SKM-1 (cell line): ENCODE results near the gene AMER1.

ENCODE experiments used
- DNase-seq: peaks from one replicate; lab custom pipeline; 2025; ENCODE audit not compliant: unreplicated experiment; lab: John Stamatoyannopoulos, UW

AMER1 gene

DNA sequence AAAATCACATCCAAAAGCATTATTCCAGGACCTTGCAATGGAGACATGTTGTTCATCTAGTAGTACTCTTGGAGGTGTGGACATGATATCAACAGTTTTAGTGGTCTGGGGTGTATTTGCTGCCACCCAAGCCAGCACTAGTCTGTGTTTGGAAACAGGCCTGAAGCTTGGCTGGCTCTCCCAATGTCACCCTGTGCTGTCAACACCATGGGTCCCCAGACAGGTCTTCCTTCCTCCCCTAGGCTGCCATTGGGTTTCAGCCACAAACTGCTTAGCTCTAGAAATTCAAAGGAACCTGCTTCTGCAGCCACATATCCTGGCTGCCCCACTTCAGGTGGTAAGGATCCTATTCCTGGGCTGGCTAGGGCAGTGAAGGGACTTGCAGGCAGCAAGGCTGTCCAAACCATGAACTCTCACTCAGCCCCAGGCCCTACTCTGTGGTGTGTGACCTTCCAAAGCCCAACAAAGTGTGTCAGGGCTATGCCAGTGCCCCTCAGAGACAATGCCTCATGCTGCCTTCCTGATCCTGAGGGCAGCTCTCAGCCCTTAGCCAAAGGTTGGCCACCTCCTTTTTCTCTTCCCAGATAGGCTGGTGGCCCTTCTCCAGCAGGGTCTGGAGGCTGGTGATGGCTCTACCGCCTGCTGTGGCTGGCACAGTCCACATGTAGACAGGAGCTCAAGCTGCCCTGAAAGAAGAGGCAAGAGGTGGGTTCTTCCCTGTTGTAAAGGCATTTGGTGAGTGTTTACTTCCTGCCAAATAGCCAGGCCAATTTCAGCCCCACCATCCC, 18.3 kb downstream of the AMER1 start:
- DNase-seq, result no peak

DNA sequence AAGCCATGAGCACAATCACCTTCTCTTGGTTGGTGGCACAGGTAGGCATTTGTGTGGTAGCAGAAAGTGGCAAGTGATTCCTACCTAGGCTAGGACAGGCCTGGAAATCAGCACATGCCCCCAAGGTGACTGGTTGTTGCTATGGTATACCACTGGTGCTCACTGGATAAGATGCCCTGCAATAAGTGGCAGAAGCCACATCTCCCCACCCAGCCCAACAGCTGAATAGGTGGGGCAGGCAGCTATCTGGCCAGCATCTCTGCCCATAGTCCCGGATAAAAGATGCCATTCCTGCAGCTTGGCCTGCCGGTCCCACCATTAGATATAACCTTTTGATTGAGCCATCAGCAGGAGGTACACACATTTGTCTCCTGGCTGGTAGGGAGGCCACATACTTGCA, 21.1 kb downstream of the AMER1 start:
- DNase-seq, result no peak

DNA sequence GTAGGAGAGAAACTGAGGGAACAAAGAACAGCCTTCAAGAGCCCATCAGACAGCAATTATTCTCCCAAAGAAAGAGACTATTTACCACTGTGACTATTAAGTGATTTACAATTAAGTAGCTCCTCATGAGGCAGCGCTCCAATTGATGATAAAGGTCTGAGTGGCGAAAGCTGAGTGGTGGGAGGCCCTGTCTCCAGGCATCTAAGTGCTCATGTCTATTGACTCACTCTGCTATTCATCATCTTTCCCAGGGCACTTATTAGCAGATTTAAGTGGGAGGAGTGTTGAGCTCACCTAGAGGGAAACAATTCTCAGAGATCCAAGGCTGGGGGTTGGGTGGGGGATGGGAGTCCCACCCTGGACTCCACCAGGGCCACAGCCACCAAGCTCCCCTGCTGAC, 23.3 kb downstream of the AMER1 start:
- no peak for DNase-seq

DNA sequence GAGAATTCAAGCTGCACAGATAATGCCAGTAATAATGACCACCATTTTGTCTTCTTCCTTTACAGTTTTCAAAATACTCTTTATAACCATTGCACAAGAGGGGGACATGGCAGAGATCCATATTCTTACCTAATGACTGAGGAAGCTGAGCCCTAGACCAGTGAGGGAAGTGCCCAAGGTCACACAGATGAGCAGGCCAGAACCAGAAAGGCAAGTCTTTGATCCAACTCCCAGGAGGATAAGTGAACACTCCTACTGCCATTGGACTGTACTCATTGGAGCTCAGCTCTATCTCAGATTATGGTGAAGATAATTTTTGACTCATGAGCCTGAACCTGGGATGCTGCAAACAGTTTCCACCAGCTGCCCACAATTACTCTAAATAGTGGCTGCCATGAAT, 28.6 kb downstream of the AMER1 start:
- no peak for DNase-seq

DNA sequence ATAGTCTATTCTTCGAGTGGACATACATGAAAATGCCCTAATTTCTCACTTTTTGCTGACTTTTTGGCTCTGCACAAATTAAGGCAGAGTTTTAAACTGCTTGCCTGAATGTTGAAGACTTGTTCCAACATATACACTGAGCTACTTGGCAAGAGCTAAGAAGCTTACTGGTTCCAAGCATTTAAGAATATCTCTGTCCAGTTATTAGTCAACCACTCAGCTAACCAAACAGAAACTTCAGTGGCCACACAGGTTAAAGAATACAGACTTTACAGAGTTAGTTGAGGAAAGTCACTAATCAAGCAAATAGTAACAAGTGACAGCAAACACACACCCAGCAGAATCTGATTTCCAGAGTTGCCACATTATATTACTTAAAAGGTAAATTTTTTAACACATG, 35.5 kb downstream of the AMER1 start:
- no peak for DNase-seq

DNA sequence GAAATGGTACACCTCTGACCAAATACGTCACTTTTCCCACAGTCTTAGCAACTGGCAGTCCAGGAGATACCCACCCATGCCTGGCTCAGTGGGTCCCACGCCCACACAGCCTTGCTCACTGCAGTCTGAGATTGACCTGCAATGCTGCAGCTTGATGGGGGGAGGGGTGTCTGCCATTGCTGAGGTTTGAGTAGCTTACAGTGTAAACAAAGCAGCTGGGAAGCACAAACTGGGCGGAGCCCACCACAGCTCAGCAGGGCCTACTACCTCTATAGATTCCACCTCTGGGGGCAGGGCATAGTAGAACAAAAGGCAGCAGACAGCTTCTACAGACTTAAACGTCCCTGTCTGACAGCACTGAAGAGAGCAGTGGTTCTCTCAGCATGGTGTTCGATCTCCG, 52.7 kb downstream of the AMER1 start:
- no peak for DNase-seq

DNA sequence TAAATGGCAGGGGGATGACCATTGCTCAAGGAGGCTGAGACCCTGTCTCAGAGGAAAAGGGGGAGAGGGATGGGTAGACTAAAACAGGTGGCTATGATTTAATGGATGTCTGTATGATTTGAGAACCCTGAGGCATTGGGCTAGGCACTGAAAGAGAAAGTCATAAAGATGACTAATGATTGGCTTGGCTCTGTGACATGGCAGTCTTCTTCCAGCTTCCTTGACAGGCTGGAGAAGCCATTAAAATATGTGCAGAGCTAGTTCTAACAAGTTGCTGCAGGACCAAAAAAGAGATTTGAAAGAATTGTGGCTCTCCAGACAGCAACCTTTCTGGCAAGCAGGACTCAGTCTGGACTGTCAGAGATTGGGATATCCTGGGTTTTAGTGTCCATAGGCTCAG, 53.6 kb downstream of the AMER1 start:
- DNase-seq, result no peak

DNA sequence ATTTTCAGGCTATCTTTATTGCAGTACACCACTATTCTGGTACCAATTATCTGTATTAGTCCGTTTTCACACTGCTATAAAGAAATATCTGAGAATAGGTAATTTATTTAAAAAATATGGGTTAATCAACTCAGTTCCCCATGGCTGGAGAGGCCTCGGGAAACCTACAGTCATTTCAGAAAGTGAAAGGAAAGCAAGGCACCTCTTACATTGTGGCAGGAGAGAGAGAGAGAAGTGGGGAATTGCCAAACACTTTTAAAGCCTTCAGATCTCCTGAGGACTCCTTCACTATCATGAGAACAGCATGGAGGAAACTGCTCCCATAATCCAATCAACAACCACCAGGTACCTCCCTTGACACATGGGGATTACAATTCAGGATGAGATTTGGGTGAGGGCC, 54.7 kb downstream of the AMER1 start:
- DNase-seq, result no peak
